ENCODE data around the gene NUP54.

GRCh38 chr4:76074993-76075600 lies 73.1 kb downstream of the NUP54 start:
- TF ChIP-seq ZNF384 (IDR thresholded peaks at IDR 0.05): no peak
- TF ChIP-seq CTBP1 (IDR thresholded peaks at IDR 0.05; ENCODE audit: borderline replicate concordance): no peak
- no peak for TF ChIP-seq TARDBP (IDR thresholded peaks at IDR 0.05)
- TF ChIP-seq ELF4 (IDR thresholded peaks at IDR 0.05): no peak
- no peak for TF ChIP-seq FOXA1 (IDR thresholded peaks at IDR 0.05)
- TF ChIP-seq FOXM1 (IDR thresholded peaks at IDR 0.05; ENCODE audit: borderline replicate concordance): no peak
- TF ChIP-seq FOXK2 (IDR thresholded peaks at IDR 0.05): no peak
- no peak for TF ChIP-seq NFRKB (IDR thresholded peaks at IDR 0.05)
- no peak for TF ChIP-seq HDGF (IDR thresholded peaks at IDR 0.05; ENCODE audit: borderline replicate concordance)
